Naive thymus-derived CD4-positive, alpha-beta T cell (primary cell): ENCODE data around the gene RERG. TPM values are rescaled to one million over a fixed set of nuclear protein-coding genes. Genes with fewer than 3 reads are reported as not detected.

Experiments
- ATAC-seq: fragments of 150-1000 bp; cut with Tn5 transposase; 2 replicates; pipeline ENCODE4 v1.10.0; 2021; ENCODE audit warnings: mild to moderate bottlenecking, moderate library complexity
- CTCF ChIA-PET: fragments of 350-600 bp; sonication (Branson Sonifier 250); formaldehyde crosslinking; loops from one replicate; lab custom pipeline; 2021; ENCODE audit warnings: antibody characterized with exemption; lab: Charles Lee
- POLR2A ChIA-PET: fragments of 350-600 bp; sonication (Branson Sonifier 250); formaldehyde crosslinking; loops from one replicate; lab custom pipeline; 2021; ENCODE audit warnings: antibody characterized with exemption, inconsistent platforms; lab: Charles Lee
- DNase-seq, 9 donors: peaks; one replicate each; pipeline versions ENCODE4 v3.0.0 to v3.0.0-alpha.2; 2020 to 2022; ENCODE audit warnings: mixed read lengths in 1 of 9
- H3K27ac ChIP-seq: one replicate; pipeline ENCODE4 v1.7.0; 2013; ENCODE audit warnings: mild to moderate bottlenecking, low read depth, low read length, moderate library complexity
- H3K27me3 ChIP-seq, 2 donors: one replicate each; pipeline ENCODE4 v1.7.0; 2013; ENCODE audit warnings: low read length in 2 of 2, mild to moderate bottlenecking in 2 of 2, moderate library complexity in 2 of 2; ENCODE audit not compliant: control insufficient read depth in 2 of 2, insufficient read depth in 2 of 2
- H3K36me3 ChIP-seq, 3 experiments: 1 replicate in 2 of 3; 2 replicates in 1 of 3; pipeline ENCODE4 v1.7.0; 2013; ENCODE audit warnings: low read length in 3 of 3, mild to moderate bottlenecking in 3 of 3, moderate library complexity in 1 of 3; ENCODE audit not compliant: insufficient read depth in 3 of 3, control insufficient read depth in 2 of 3
- H3K4me1 ChIP-seq, 2 donors: one replicate each; pipeline ENCODE4 v1.7.0; 2013; ENCODE audit warnings: low read length in 2 of 2, mild to moderate bottlenecking in 2 of 2, moderate library complexity in 1 of 2; ENCODE audit not compliant: control insufficient read depth in 2 of 2, insufficient read depth in 2 of 2
- H3K4me3 ChIP-seq: 2 replicates; pipeline ENCODE4 v1.7.0; 2013; ENCODE audit warnings: mild to moderate bottlenecking, low read length
- H3K9me3 ChIP-seq, 3 experiments: 1 replicate in 2 of 3; 2 replicates in 1 of 3; pipeline ENCODE4 v1.7.0; 2013; ENCODE audit warnings: low read length in 3 of 3; ENCODE audit not compliant: control insufficient read depth in 2 of 3
- H3K27ac Mint-ChIP-seq, 9 donors: one replicate each; pipeline ENCODE4 v1.8.0; 2020 to 2022; ENCODE audit warnings: mixed read lengths in 9 of 9, mild to moderate bottlenecking in 8 of 9, moderate library complexity in 5 of 9, inconsistent platforms in 2 of 9
- H3K27me3 Mint-ChIP-seq, 5 donors: one replicate each; pipeline ENCODE4 v1.8.0; 2021 to 2022; ENCODE audit warnings: mixed read lengths in 5 of 5, mild to moderate bottlenecking in 1 of 5
- H3K36me3 Mint-ChIP-seq, 5 donors: one replicate each; pipeline ENCODE4 v1.8.0; 2020 to 2022; ENCODE audit warnings: mixed read lengths in 5 of 5, mild to moderate bottlenecking in 3 of 5, inconsistent platforms in 1 of 5
- H3K4me1 Mint-ChIP-seq, 7 donors: one replicate each; pipeline ENCODE4 v1.8.0; 2020 to 2022; ENCODE audit warnings: mixed read lengths in 7 of 7, mild to moderate bottlenecking in 3 of 7, inconsistent platforms in 1 of 7
- H3K4me3 Mint-ChIP-seq, 10 donors: one replicate each; pipeline ENCODE4 v1.8.0; 2020 to 2022; ENCODE audit warnings: mild to moderate bottlenecking in 10 of 10, mixed read lengths in 10 of 10, moderate library complexity in 6 of 10, inconsistent platforms in 2 of 10
- H3K9me3 Mint-ChIP-seq, 11 donors: one replicate each; pipeline ENCODE4 v1.8.0; 2020 to 2022; ENCODE audit warnings: mixed read lengths in 11 of 11, mild to moderate bottlenecking in 4 of 11, inconsistent platforms in 1 of 11, moderate library complexity in 1 of 11
- intact Hi-C, 2 donors: fragments of 100-400 bp; cut with micrococcal nuclease; formaldehyde crosslinking; loops; one replicate each; pipeline ENCODE4 v1.15.1; 2023
- polyA plus RNA-seq, 2 donors: library from polyadenylated mRNA; unstranded; fragments of 300-500 nt; fragmentation: Illumina TruSeq; gene quantifications; one replicate each; pipeline ENCODE4 v1.2.3, GENCODE V29; 2021
- total RNA-seq, 6 experiments: library from RNA in 5 of 6; stranded (reverse) in 5 of 6; gene quantifications; 1 replicate in 5 of 6; 2 replicates in 1 of 6; pipeline ENCODE4 v1.2.3 and lab custom pipeline; 2021 to 2026

RERG gene
- total and polyA plus RNA-seq, 7 experiments from 2014 or later, result 0.35 TPM; not detected in 6

DNA sequence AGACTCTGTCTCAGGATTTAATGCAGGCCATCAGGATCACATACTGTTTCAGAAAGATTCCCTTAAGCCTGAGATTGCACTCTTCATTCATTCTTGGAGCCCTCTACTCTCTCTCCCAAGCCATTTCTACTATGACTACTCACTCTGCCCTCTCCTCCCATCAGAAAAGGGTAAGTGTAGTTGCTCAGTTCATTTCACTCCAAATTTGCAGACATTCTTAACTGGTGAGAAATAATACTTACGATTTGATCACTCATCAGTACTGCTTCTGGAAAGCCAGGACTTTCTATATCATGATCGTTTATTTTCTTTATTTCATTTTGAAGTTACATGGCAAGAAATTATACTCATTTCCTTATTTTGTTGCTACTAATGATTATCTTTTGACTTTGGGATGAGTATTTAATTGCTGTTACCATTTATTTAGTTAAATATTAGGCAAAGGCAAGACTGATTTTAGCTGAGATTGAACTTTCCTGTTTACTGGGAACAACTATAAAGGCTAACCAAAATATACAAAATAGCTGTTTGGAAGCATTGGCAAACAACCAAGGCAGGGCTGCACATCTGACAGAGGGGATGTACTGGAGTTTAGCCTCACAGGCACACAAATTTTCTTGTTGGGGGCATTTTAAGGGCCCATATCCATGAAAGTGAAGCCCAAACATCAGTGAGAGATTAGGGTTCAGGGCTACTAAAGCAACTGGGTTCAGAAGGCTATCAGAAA, 4.1 kb upstream of the RERG start:
- Mint-ChIP-seq H3K9me3 (no peaks in the 10 kb centered on the region), H3K4me3 (no peak overlapping the region), H3K4me1 (peaks cover 0 to 17% (median 9%) of the 10 kb centered on the region in 7 donors), H3K36me3 (no peaks in the 10 kb centered on the region), H3K27me3 (peaks cover 44 to 51% (median 46%) of the 10 kb centered on the region in 5 donors), H3K27ac (no peak overlapping the region)
- no peak for DNase-seq
- H3K27ac ChIP-seq, result no peak overlapping the region
- H3K9me3 ChIP-seq, result no peaks in the 10 kb centered on the region
- ATAC-seq, result no peak
- CTCF ChIA-PET, result interaction anchor here (0.6 kb wide), 1 partner anchor 504 kb away, joined by 4 read pairs; no protein-coding TSS in a partner anchor
- intact Hi-C loops, result loop anchor here in 1 of 2 donors (10.0 kb wide), 1 partner anchor 990 kb away; no protein-coding TSS in a partner anchor
- H3K4me1 ChIP-seq, result peaks cover 6% of the 10 kb centered on the region in 2 donors
- no peaks in the 10 kb centered on the region for H3K36me3 ChIP-seq
- H3K4me3 ChIP-seq, result no peak overlapping the region
- POLR2A ChIA-PET, result no interaction called here
- no peaks in the 10 kb centered on the region for H3K27me3 ChIP-seq

- peaks cover 6% of the 10 kb centered on the region in 2 donors for H3K4me1 ChIP-seq
- H3K9me3 Mint-ChIP-seq, result no peaks in the 10 kb centered on the region
- ChIA-PET CTCF (interaction anchor here (0.7 to 2.6 kb wide), 7 partner anchors 9 to 498 kb away, joined by 3 to 11 read pairs (median 7); no protein-coding TSS in a partner anchor), POLR2A (no interaction called here)
- H3K27ac ChIP-seq, result no peak overlapping the region
- no peaks in the 10 kb centered on the region for H3K9me3 ChIP-seq
- H3K27me3 ChIP-seq, result no peaks in the 10 kb centered on the region
- H3K4me3 Mint-ChIP-seq, result peak overlapping the region in 3 of 10 donors; percentile 13 to 82 (median 65)
- no peaks in the 10 kb centered on the region for H3K36me3 ChIP-seq
- no peak overlapping the region for H3K27ac Mint-ChIP-seq
- H3K27me3 Mint-ChIP-seq, result peaks cover 27 to 46% (median 34%) of the 10 kb centered on the region in 5 donors
- H3K4me3 ChIP-seq, result no peak overlapping the region
- H3K36me3 Mint-ChIP-seq, result no peaks in the 10 kb centered on the region
- no peak for DNase-seq
- intact Hi-C loops, result loop anchor here (5.0 to 10.0 kb wide), 4 partner anchors 70 to 987 kb away; no protein-coding TSS in a partner anchor
- H3K4me1 Mint-ChIP-seq, result peaks cover 0 to 17% (median 9%) of the 10 kb centered on the region in 7 donors
- ATAC-seq, result no peak
These were observed 1.0 kb upstream of the RERG start for GRCh38 chr12:15222219-15222618.

GRCh38 chr12:15220451-15220850, 766 bp downstream of the RERG start:
- peaks cover 6% of the 10 kb centered on the region in 2 donors for H3K4me1 ChIP-seq
- peak overlapping the region in 6 of 10 donors; percentile 70 to 83 (median 78) for H3K4me3 Mint-ChIP-seq
- intact Hi-C loops, result loop anchor here (2.0 to 10.0 kb wide), 7 partner anchors 48 to 986 kb away; a partner anchor contains a TSS
- H3K36me3 Mint-ChIP-seq, result no peaks in the 10 kb centered on the region
- peaks cover 0 to 17% (median 9%) of the 10 kb centered on the region in 7 donors for H3K4me1 Mint-ChIP-seq
- CTCF ChIA-PET, result interaction anchor here (1.1 to 3.1 kb wide), 15 partner anchors 7 to 496 kb away, joined by 3 to 12 read pairs (median 6); partner anchors contain the start of gene ART4
- no peak overlapping the region for H3K4me3 ChIP-seq
- POLR2A ChIA-PET, result interaction anchor here (0.7 kb wide), 1 partner anchor 19 kb away, joined by 3 read pairs; no protein-coding TSS in a partner anchor
- DNase-seq (peak in 1 of 9 donors; percentile 2), ATAC-seq (no peak)
- no peaks in the 10 kb centered on the region for H3K9me3 Mint-ChIP-seq
- H3K27me3 ChIP-seq, result no peaks in the 10 kb centered on the region
- peaks cover 23 to 43% (median 28%) of the 10 kb centered on the region in 5 donors for H3K27me3 Mint-ChIP-seq
- no peak overlapping the region for H3K27ac ChIP-seq
- H3K27ac Mint-ChIP-seq, result no peak overlapping the region
- no peaks in the 10 kb centered on the region for H3K36me3 ChIP-seq
- no peaks in the 10 kb centered on the region for H3K9me3 ChIP-seq

GRCh38 chr12:15218794-15219193, 2.4 kb downstream of the RERG start:
- POLR2A ChIA-PET, result no interaction called here
- Mint-ChIP-seq H3K9me3 (no peaks in the 10 kb centered on the region), H3K27me3 (peaks cover 18 to 41% (median 23%) of the 10 kb centered on the region in 5 donors), H3K4me3 (no peak overlapping the region), H3K4me1 (peaks cover 0 to 17% (median 9%) of the 10 kb centered on the region in 7 donors), H3K27ac (no peak overlapping the region), H3K36me3 (no peaks in the 10 kb centered on the region)
- Histone ChIP-seq H3K36me3 (no peaks in the 10 kb centered on the region), H3K4me1 (peaks cover 6% of the 10 kb centered on the region in 2 donors), H3K4me3 (no peak overlapping the region), H3K27ac (no peak overlapping the region), H3K27me3 (no peaks in the 10 kb centered on the region), H3K9me3 (no peaks in the 10 kb centered on the region)
- CTCF ChIA-PET, result interaction anchor here (0.6 to 3.1 kb wide), 6 partner anchors 14 to 942 kb away, joined by 3 to 12 read pairs (median 4); no protein-coding TSS in a partner anchor
- intact Hi-C loops, result no loop called here
- ATAC-seq (no peak), DNase-seq (no peak)

GRCh38 chr12:15216036-15216889, 5.0 kb downstream of the RERG start:
- no peaks in the 10 kb centered on the region for H3K27me3 ChIP-seq
- H3K36me3 Mint-ChIP-seq, result no peaks in the 10 kb centered on the region
- H3K27ac ChIP-seq, result no peak overlapping the region
- POLR2A ChIA-PET, result no interaction called here
- no peaks in the 10 kb centered on the region for H3K36me3 ChIP-seq
- H3K9me3 ChIP-seq, result no peaks in the 10 kb centered on the region
- intact Hi-C loops, result no loop called here
- DNase-seq (no peak), ATAC-seq (no peak)
- no peaks in the 10 kb centered on the region for H3K9me3 Mint-ChIP-seq
- H3K4me1 Mint-ChIP-seq, result peaks cover 0 to 7% (median 3%) of the 10 kb centered on the region in 7 donors
- CTCF ChIA-PET, result interaction anchor here (0.8 kb wide), 1 partner anchor 14 kb away, joined by 5 read pairs; no protein-coding TSS in a partner anchor
- no peaks in the 10 kb centered on the region for H3K4me1 ChIP-seq
- H3K27ac Mint-ChIP-seq, result no peak overlapping the region
- peaks cover 13 to 38% (median 20%) of the 10 kb centered on the region in 5 donors for H3K27me3 Mint-ChIP-seq
- no peak overlapping the region for H3K4me3 ChIP-seq
- no peak overlapping the region for H3K4me3 Mint-ChIP-seq

DNA sequence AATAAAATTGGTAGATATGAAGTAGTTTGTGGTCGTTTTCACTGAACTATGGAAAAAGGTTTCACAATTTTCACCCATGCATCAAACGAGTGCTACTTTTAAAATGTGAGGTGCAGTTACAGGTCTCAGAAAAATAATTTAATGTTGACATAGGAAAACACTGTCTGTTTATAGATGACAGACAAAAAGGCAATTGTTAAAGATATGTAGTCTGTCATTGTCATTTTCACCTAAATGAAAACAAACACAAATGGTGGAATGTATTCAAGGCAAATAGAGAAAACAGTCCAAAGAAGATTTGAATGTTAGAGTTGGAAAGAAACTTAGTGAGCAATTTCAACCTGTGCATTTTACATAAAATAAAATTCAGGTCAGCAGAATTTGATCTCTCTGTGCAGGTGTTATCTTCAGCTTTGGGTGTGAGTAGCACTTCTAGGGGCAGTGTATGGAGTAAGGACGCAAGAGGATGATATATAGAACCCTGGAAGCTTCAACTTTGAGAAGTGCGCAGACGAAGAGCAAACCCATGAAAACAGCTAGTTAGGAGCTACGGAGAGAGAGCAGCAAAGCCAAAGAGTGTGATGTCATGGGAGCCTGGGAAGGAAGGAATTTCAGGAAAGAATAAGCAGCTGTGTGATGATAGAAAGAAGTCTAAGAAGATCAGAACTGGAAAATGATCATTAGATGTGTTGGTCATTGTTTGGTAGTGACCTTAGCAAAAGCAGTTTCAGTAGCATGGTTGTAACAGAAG, 6.2 kb downstream of the RERG start:
- intact Hi-C loops, result no loop called here
- H3K27me3 Mint-ChIP-seq, result peaks cover 15 to 33% (median 30%) of the 10 kb centered on the region in 5 donors
- H3K27ac Mint-ChIP-seq, result no peak overlapping the region
- Histone ChIP-seq H3K9me3 (no peaks in the 10 kb centered on the region), H3K27ac (no peak overlapping the region), H3K36me3 (no peaks in the 10 kb centered on the region), H3K4me1 (no peaks in the 10 kb centered on the region), H3K27me3 (no peaks in the 10 kb centered on the region), H3K4me3 (no peak overlapping the region)
- H3K4me1 Mint-ChIP-seq, result no peaks in the 10 kb centered on the region
- DNase-seq (no peak), ATAC-seq (no peak)
- no peaks in the 10 kb centered on the region for H3K36me3 Mint-ChIP-seq
- CTCF ChIA-PET, result no interaction called here
- H3K9me3 Mint-ChIP-seq, result no peaks in the 10 kb centered on the region
- no peak overlapping the region for H3K4me3 Mint-ChIP-seq
- POLR2A ChIA-PET, result no interaction called here
